C4-2B (cell line): Measurements from ENCODE around the gene ARRDC1.

Source experiments
- H3K27ac ChIP-seq: fragments of 450-650 bp; 2 replicates; pipeline ENCODE4 v1.5.1; 2017
- CTCF ChIP-seq: fragments of 450-650 bp; conservative IDR thresholded peaks from 2 replicates; pipeline ENCODE4 v1.5.1; 2017; ENCODE audit warnings: mild to moderate bottlenecking
- ZFX ChIP-seq: fragments of 450-650 bp; IDR thresholded peaks from 2 replicates; pipeline ENCODE4 v1.6.1; 2017

ARRDC1 gene

GRCh38 chr9:137639303-137640051, 34.0 kb downstream of the ARRDC1 start:
- TF ChIP-seq CTCF (no peak), ZFX (no peak)
- no peak overlapping the region for H3K27ac ChIP-seq

GRCh38 chr9:137640862-137641261, 35.4 kb downstream of the ARRDC1 start:
- TF ChIP-seq CTCF, result no peak
- H3K27ac ChIP-seq, result no peak overlapping the region

GRCh38 chr9:137642118-137642601, 36.7 kb downstream of the ARRDC1 start:
- TF ChIP-seq CTCF (no peak), ZFX (no peak)
- no peak overlapping the region for H3K27ac ChIP-seq

DNA sequence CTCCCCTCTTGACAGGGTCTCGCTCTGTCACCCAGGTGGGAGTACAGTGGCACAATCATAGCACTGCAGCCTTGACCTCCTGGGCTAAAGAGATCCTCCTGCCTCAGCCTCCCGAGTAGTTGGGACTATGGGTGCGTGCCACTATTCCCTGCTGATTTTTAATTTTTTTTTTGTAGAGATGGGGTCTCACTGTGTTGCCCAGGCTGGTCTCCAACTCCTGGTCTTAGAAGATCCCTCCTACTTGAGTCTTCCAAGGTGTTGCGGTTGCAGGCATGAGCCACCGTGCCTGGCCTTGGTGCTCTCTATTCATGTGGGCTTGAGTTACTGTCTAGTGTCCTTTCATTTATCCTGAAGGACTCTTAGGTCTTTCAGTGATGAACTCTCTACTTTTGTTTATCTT, 37.4 kb downstream of the ARRDC1 start:
- TF ChIP-seq ZFX (no peak), CTCF (no peak)
- no peak overlapping the region for H3K27ac ChIP-seq

GRCh38 chr9:137643921-137644320, 38.4 kb downstream of the ARRDC1 start:
- TF ChIP-seq ZFX (no peak), CTCF (no peak)
- H3K27ac ChIP-seq, result no peak overlapping the region

DNA sequence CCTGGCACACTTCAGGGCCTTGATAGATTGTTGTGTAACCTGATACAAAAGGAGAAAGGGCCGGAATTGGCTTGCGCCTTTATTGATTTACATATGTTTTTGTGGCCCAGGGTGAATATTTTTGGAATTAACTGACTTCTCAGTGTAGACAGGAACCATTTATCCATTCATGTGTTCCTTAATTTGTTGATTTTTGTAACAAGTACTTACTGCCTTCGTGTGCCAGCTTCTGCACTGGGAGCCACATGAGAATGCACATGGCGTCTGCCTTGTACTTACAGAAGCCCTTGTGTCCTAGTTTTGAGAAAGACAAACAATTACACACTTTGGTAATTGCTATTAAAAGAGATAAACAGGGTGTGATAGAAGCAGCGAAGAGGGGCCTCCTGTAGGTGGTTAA, 39.7 kb downstream of the ARRDC1 start:
- TF ChIP-seq ZFX (no peak), CTCF (no peak)
- H3K27ac ChIP-seq, result no peak overlapping the region

GRCh38 chr9:137646341-137646740, 40.9 kb downstream of the ARRDC1 start:
- H3K27ac ChIP-seq, result no peak overlapping the region
- TF ChIP-seq CTCF (no peak), ZFX (no peak)
